Measurements from ENCODE around the gene ARHGAP26. TPM values are rescaled to one million over a fixed set of nuclear protein-coding genes. Genes with fewer than 3 reads are reported as not detected.
"Not testable (repeated sequence)": the region's sequence is repeated elsewhere in the genome, so short reads cannot be mapped to it uniquely, and the experiment has no call there.

ARHGAP26 gene
- total RNA-seq, 1 donor from 2014 or later = 10.6 TPM

DNA sequence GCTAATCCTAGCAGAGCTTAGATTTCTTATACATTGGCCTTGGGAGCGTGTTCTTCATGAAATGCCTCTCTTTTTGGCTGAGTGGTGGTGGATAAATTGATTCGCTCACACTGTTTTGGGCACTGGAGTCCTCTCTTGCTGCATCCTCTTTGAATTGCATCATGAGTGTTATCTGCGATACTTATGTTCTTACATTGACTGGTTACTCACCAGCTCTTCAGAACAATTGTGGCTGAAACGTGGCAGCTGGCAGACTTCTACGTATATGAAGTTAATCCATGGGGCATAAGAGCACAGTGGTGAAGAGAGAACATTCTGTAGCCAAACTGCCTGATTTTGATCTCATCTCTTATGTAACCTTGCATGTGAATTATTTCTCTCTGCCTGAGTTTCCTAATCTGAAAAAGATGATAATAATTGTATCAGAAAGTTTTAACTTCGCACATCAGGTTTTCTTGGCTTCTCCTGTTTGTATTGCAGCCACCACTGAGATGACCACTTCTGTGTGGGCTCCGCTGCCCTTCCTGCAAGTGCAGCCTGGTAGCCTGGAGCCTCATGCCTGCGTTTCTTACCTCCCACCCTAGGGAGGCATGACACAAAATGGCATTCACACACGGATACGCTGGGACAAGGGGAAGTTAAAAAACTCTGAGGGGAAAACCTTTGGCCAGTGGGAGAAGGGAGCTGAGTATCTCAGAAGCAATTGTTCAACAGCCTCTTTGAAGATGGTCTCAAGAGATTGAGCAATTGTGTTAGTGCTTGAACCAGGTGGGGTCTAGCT, 295.2 kb downstream of the ARHGAP26 start:
- DNase-seq = no peak

GRCh38 chr5:143065996-143066522, 295.9 kb downstream of the ARHGAP26 start:
- DNase-seq = no peak

- DNase-seq = no peak
These were observed 296.5 kb downstream of the ARHGAP26 start for GRCh38 chr5:143066556-143067281.

DNA sequence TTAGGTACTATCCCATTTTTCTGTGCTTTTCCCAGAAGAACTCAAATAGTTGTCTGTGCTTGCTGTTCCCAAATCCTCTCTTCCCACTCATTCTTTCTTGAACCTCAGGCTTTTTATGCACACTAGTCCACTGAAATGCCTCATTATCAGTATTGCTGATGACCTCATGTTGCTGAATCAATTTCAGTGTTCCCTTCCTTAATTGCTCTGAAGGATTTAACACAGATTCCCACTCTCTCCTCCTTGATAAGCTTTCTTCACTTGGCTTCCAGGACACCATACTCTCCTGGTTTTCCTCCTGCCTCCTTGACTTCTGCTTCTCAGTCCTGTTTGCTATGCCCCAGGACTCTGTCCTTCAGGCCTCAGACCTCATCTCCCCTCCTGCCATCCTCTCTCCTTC, 298.5 kb downstream of the ARHGAP26 start:
- DNase-seq = no peak

GRCh38 chr5:143071927-143072326, 301.8 kb downstream of the ARHGAP26 start:
- DNase-seq = no peak

DNA sequence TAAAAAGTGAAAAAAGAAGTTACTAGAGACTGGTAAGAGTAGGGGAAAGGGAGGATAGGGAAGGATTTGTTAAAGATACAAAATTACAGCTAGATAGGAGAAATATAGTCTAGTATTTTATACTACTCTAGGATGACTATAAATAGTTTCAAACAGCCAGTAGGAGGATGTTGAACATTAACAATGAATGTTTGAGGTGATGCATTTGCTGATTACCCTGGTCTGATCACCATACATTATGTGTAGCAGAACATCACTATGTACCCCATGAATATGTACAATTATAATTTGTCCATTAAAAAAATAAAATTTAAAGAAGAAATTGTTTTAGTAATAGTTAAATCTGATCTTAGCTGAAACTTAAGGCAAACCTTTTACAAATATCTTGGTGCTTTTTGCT, 302.6 kb downstream of the ARHGAP26 start:
- DNase-seq = no peak

DNA sequence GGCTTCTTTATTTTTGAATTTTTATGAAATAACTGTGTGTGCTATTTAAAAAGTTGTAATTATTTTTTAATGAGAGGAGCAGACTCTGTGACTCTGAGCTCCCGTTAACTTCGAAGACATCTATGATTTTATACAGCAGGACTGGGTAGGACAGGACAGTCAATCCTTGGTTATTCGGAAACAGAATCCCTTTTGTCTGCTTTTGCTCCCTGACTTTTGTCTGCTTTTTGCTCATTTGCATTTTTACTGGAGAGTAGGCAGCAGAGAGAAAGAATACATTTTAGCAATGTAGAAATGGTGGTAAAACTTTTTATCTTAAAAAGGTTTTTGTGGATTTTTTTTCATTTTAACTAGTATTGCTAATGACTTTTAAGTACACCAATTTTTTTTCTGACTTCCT, 303.6 kb downstream of the ARHGAP26 start:
- no peak for DNase-seq

- DNase-seq = no peak
These were observed 304.3 kb downstream of the ARHGAP26 start for GRCh38 chr5:143074414-143074996.

- DNase-seq = no peak
These were observed 306.2 kb downstream of the ARHGAP26 start for GRCh38 chr5:143076377-143076776.

GRCh38 chr5:143077453-143078103, 307.4 kb downstream of the ARHGAP26 start:
- no peak for DNase-seq

- no peak for DNase-seq
These were observed 308.1 kb downstream of the ARHGAP26 start for GRCh38 chr5:143078313-143078712.

- DNase-seq = no peak
These were observed 308.8 kb downstream of the ARHGAP26 start for GRCh38 chr5:143078971-143079370.

GRCh38 chr5:143080407-143080806, 310.2 kb downstream of the ARHGAP26 start:
- DNase-seq = no peak

DNA sequence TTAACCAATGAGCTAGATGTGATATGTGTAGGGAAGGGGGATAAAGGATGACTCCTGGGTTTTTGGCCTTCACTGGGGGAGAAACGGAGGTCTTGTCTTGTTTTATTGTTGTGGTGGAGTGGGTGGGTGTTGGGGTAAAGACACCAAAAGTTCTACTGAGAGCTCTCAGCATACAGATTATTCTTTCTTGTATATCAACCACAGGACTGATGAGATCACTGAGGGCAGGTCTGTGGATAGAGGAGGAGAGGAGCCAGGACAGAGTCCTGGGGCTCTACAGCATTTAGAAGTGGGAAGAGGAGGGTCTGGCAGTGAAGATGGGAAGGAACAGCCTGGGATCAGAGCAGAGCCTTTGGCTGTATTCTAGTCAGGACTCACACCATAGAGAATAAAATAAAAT, 310.8 kb downstream of the ARHGAP26 start:
- no peak for DNase-seq

DNA sequence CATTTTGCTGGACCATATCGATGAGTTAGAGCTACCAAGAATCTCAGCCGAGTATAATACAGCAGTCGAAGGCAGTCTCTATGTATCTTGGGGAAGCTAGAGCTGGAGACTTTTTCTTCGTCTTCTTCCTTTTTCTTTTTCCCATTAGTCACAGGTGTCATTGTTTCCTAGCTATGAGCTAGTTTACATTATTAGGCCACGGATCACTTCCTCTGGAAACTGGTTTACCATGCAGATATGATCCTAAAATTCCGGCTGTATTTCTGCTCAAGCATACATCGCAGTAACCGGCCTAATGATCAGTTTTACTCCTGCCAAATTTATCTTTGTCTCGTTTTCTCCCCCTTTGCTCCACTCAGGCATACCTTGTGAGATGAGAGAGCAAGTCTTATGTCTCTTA, 312.8 kb downstream of the ARHGAP26 start:
- DNase-seq = no peak

DNA sequence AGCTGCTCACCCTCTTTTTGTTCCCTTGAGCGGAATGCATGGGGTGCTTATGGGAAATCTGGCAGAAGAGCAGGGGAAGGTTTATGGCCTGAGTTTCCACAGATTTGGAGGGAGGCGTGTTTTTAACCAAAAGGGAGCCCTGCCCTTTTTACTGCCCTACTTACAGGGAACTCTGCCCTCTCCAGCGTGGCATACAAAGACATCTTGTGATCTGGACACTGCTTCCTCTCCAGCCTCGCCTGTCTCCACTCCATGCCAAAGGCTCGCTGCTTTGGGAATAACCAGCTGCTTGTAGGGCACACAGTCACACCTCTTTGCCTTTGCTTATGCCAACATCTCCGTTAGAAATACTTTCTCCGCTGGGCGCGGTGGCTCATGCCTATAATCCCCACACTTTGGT, 314.2 kb downstream of the ARHGAP26 start:
- DNase-seq = no peak

DNA sequence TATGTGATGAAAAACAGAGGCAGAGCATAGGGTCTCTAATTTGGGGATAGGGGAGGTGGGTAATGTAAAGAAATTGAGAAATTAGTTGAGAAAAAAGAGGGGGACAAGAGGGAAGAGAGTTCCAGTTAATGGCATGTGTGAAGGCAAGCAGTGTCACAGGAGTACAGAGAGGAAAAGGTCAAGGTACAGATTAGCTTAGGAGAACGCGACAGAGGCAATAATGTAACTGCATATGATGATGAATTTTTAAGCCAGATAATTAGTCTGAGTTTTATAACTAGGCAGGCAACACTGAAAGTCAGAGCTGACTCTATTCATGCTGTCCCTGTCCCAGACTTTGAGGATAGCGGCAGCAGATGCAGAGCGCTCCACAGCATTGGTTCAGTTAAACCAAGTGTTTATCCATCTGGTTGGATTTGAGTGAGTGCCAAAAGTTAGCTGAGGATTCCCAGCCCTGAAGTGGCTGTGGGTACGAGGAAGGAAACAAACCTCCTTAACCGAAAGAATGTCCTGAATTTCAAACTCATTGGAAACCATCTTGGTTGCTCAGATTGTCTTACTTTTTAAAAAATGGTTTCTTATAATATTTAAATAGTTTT, 315.2 kb downstream of the ARHGAP26 start:
- DNase-seq = no peak

GRCh38 chr5:143086546-143086907, 316.4 kb downstream of the ARHGAP26 start:
- DNase-seq = no peak

- no peak for DNase-seq
These were observed 316.9 kb downstream of the ARHGAP26 start for GRCh38 chr5:143086908-143087637.

DNA sequence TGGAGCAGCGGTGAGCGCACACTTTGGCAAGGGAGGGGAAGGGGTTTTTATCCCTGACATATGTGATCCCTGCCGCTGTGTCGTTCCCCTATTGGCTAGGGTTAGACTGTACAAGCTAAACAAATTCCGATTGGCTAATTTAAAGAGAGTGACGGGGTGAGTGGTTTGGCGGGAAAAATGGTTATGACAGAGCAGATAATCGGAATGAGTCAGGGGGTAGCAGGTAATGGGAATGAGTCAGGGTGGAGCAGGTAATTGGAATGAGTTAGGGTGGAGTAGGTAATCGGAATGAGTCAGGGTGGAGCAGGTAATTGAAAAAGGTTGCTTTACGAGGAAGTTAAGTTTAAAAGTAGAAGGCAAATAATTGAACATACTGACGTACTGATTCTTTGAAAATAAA, 318.5 kb downstream of the ARHGAP26 start:
- DNase-seq = not testable (repeated sequence)

GRCh38 chr5:143090044-143090443, 319.9 kb downstream of the ARHGAP26 start:
- DNase-seq = not testable (repeated sequence)
